HG03378 (cell line): ENCODE data around the gene PYCR2.

ENCODE experiments used
- ATAC-seq: cut with Tn5 transposase; IDR thresholded peaks from one replicate; pipeline ENCODE4 v1.9.1; 2021; ENCODE audit warnings: mild to moderate bottlenecking, moderate library complexity; ENCODE audit not compliant: unreplicated experiment

Gene PYCR2

GRCh38 chr1:225880222-225880588, 43.8 kb downstream of the PYCR2 start:
- ATAC-seq = no peak

GRCh38 chr1:225879521-225880221, 44.4 kb downstream of the PYCR2 start:
- no peak for ATAC-seq

- ATAC-seq = no peak
Measured at GRCh38 chr1:225878282-225878681, 45.8 kb downstream of the PYCR2 start.

GRCh38 chr1:225877580-225877979, 46.5 kb downstream of the PYCR2 start:
- no peak for ATAC-seq

- no peak for ATAC-seq
Measured at GRCh38 chr1:225876900-225877510, 47.0 kb downstream of the PYCR2 start.

- no peak for ATAC-seq
Measured at GRCh38 chr1:225875044-225875815, 48.8 kb downstream of the PYCR2 start.

GRCh38 chr1:225874431-225874830, 49.6 kb downstream of the PYCR2 start:
- no peak for ATAC-seq

GRCh38 chr1:225873281-225873850, 50.7 kb downstream of the PYCR2 start:
- no peak for ATAC-seq

GRCh38 chr1:225872075-225872430, 52.0 kb downstream of the PYCR2 start:
- ATAC-seq = no peak

GRCh38 chr1:225871359-225872074, 52.5 kb downstream of the PYCR2 start:
- no peak for ATAC-seq

- ATAC-seq = no peak
Measured at GRCh38 chr1:225870911-225871310, 53.1 kb downstream of the PYCR2 start.
